OCI-LY7 (cell line): ENCODE data around the gene EMC8. TPM values are rescaled to one million over a fixed set of nuclear protein-coding genes. Genes with fewer than 3 reads are reported as not detected.

ENCODE experiments used
- BruUV-seq: library from RNA; stranded (reverse); fragments of 400-500 nt; replicated peaks from 2 replicates; lab custom pipeline; 2021; lab: Mats Ljungman, UMichigan
- CTCF ChIA-PET: fragments of 300-600 bp; sonication (Branson Sonifier 250); formaldehyde crosslinking; loops from one replicate; lab custom pipeline; 2022; ENCODE audit warnings: antibody characterized with exemption; ENCODE audit not compliant: unreplicated experiment; lab: Charles Lee
- POLR2A ChIA-PET: fragments of 300-600 bp; sonication (Branson Sonifier 250); formaldehyde crosslinking; loops from one replicate; lab custom pipeline; 2022; ENCODE audit warnings: antibody characterized with exemption; lab: Charles Lee
- DNase-seq: peaks from one replicate; pipeline ENCODE4 v3.0.0-alpha.2; 2015; ENCODE audit warnings: low spot score
- H2AFZ ChIP-seq: fragments of 200-600 bp; sonication (generic), shearing (Covaris generic); 2 replicates; pipeline ENCODE4 v1.6.1; 2014; ENCODE audit warnings: mild to moderate bottlenecking, antibody characterized with exemption, low read length, moderate library complexity
- H3K27ac ChIP-seq: fragments of 200-600 bp; sonication (generic); 2 replicates; pipeline ENCODE4 v1.5.1; 2014; ENCODE audit warnings: mixed run types, low read depth, mild to moderate bottlenecking, moderate library complexity, low read length, inconsistent platforms; ENCODE audit not compliant: poor library complexity, severe bottlenecking
- H3K36me3 ChIP-seq: fragments of 200-600 bp; sonication (generic); 2 replicates; pipeline ENCODE4 v1.6.1; 2014; ENCODE audit warnings: mild to moderate bottlenecking, antibody characterized with exemption, low read length, moderate library complexity, mixed read lengths; ENCODE audit not compliant: insufficient read depth
- H3K4me1 ChIP-seq: fragments of 200-600 bp; sonication (generic); 2 replicates; pipeline ENCODE4 v1.5.1; 2014; ENCODE audit warnings: mild to moderate bottlenecking, low read length; ENCODE audit not compliant: insufficient read depth, poor library complexity, severe bottlenecking
- H3K4me2 ChIP-seq: fragments of 200-600 bp; sonication (generic); 2 replicates; pipeline ENCODE4 v1.6.1; 2014; ENCODE audit warnings: mild to moderate bottlenecking, low read length
- H3K4me3 ChIP-seq: fragments of 200-600 bp; sonication (generic); 2 replicates; pipeline ENCODE4 v1.5.1; 2014; ENCODE audit warnings: mild to moderate bottlenecking, low read depth, low read length; ENCODE audit not compliant: poor library complexity, severe bottlenecking
- H3K79me2 ChIP-seq: fragments of 200-600 bp; sonication (generic); 2 replicates; pipeline ENCODE4 v1.6.1; 2016; ENCODE audit warnings: low read depth, mild to moderate bottlenecking, low read length, moderate library complexity, mixed read lengths; ENCODE audit not compliant: insufficient read depth
- H3K9me2 ChIP-seq: fragments of 200-600 bp; sonication (generic); 2 replicates; pipeline ENCODE4 v1.6.1; 2016; ENCODE audit warnings: mild to moderate bottlenecking, low read length, mixed read lengths; ENCODE audit not compliant: insufficient read depth
- H3K9me3 ChIP-seq: fragments of 200-600 bp; sonication (generic); 2 replicates; pipeline ENCODE4 v1.6.1; 2014; ENCODE audit warnings: mild to moderate bottlenecking, mixed run types, low read length, mixed read lengths
- H4K20me1 ChIP-seq: fragments of 200-600 bp; sonication (generic); 2 replicates; pipeline ENCODE4 v1.6.1; 2014; ENCODE audit warnings: mild to moderate bottlenecking, antibody characterized with exemption, low read length, moderate library complexity, mixed read lengths; ENCODE audit not compliant: insufficient read depth
- EZH2phosphoT487 ChIP-seq: fragments of 200-600 bp; sonication (generic); IDR thresholded peaks from 2 replicates; pipeline ENCODE4 v1.6.1; 2018; ENCODE audit warnings: low read depth, borderline replicate concordance, mild to moderate bottlenecking, mixed run types, antibody characterized with exemption, low read length, moderate library complexity, mixed read lengths
- intact Hi-C: fragments of 100-400 bp; cut with micrococcal nuclease; formaldehyde crosslinking; loops from one replicate; pipeline ENCODE4 v1.10.0; 2022; ENCODE audit not compliant: unreplicated experiment
- total RNA-seq, 2 experiments: library from RNA; depleted of rRNA in 1 of 2; stranded (reverse); fragments of >200 nt in 1 of 2; shearing (Covaris generic) in 1 of 2; gene quantifications; 2 replicates each; pipeline ENCODE4 v1.2.3, GENCODE V29; 2014 to 2022
- TF ChIP-seq, protein P1 (sequence below): fragments of 200-600 bp; sonication (generic); conservative IDR thresholded peaks from 2 replicates; pipeline ENCODE4 v1.5.1; 2014; ENCODE audit warnings: mild to moderate bottlenecking, antibody characterized with exemption, low read length, moderate library complexity, mixed read lengths

The EMC8 gene
- total RNA-seq, 2 experiments from 2014 or later = 47.5 to 54.0 TPM

DNA sequence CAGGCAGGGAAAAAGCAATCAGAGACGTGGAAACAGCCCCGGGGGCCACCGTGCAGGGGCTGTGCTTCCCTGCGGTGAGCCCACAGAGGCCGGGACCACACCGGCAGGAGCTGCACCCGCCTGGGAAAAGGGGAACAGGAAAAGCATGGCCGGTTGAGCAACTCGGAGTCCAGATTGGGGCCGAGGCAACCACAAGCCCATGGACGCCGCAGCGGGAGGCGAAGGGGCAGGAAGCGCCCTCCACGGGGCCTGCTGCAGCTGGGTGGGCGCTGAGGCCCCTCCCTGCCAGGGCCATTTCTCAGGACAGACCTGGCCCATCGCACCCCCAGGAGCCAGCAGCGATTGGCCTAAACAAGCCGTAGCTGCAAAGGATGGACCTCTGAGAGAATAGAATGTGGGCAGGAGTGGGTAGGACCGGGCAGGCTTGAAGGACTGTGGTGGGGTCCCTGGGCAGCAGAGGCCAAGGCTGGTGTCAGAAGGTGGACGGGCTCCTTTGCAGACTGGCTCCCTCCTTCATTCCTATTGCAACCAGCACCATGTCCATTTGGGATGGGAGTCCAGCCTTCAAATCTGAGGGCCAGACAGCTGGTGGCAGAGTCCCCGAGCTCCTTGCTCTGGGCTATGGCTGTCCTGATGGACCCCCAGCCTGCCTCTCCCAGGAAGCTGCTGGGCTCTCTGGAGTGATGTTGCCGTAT is 30.6 kb upstream of the EMC8 start:
- Histone ChIP-seq H3K27ac (no peak overlapping the region), H3K4me1 (peaks cover 17% of the 10 kb centered on the region), H3K9me2 (no peaks in the 10 kb centered on the region), H3K36me3 (no peaks in the 10 kb centered on the region), H3K4me2 (no peak overlapping the region), H2AFZ (no peak overlapping the region), H4K20me1 (no peaks in the 10 kb centered on the region), H3K79me2 (no peaks in the 10 kb centered on the region), H3K4me3 (no peak overlapping the region), H3K9me3 (no peaks in the 10 kb centered on the region)
- no peak for TF ChIP-seq EZH2phosphoT487
- TF ChIP-seq, protein P1, sequence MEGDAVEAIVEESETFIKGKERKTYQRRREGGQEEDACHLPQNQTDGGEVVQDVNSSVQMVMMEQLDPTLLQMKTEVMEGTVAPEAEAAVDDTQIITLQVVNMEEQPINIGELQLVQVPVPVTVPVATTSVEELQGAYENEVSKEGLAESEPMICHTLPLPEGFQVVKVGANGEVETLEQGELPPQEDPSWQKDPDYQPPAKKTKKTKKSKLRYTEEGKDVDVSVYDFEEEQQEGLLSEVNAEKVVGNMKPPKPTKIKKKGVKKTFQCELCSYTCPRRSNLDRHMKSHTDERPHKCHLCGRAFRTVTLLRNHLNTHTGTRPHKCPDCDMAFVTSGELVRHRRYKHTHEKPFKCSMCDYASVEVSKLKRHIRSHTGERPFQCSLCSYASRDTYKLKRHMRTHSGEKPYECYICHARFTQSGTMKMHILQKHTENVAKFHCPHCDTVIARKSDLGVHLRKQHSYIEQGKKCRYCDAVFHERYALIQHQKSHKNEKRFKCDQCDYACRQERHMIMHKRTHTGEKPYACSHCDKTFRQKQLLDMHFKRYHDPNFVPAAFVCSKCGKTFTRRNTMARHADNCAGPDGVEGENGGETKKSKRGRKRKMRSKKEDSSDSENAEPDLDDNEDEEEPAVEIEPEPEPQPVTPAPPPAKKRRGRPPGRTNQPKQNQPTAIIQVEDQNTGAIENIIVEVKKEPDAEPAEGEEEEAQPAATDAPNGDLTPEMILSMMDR = no peak
- BruUV-seq = no TSS peak
- intact Hi-C loops = loop anchor here (10.0 kb wide), 1 partner anchor 695 kb away; no protein-coding TSS in a partner anchor
- POLR2A ChIA-PET = no interaction called here
- no peak for DNase-seq
- CTCF ChIA-PET = no interaction called here

DNA sequence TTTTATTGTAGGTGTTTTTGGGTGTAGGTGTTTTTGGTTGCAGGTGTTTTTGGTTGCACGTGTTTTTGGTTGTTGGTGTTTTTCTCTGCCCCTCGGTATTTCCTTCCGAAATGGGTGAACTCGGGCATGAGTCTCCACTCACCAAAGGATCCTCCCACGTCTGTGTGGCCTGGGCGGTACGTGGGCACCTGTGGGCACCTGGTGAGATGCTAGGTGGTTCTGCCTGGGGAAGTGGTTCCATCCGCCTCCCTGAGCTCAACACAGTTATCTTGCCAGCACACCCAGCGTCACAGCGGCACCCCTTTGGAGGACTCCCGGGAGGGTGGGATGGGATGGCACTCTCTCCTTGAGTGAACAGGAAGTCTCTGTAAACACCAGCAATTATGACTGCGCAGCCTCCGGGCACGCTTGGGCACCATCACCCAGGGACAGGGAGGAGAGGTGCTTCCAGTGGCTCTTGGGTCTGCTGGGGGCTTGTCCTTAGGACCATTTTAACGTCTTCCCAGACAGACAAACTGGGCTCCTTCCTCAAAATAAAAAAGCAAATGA is 29.9 kb upstream of the EMC8 start:
- BruUV-seq = no TSS peak
- DNase-seq = no peak
- no peak overlapping the region for H3K27ac ChIP-seq
- no peak overlapping the region for H3K4me2 ChIP-seq
- no peaks in the 10 kb centered on the region for H3K9me3 ChIP-seq
- no peak overlapping the region for H3K4me3 ChIP-seq
- H3K4me1 ChIP-seq = peaks cover 17% of the 10 kb centered on the region
- no peaks in the 10 kb centered on the region for H3K9me2 ChIP-seq
- TF ChIP-seq, protein P1 = no peak
- no peak for TF ChIP-seq EZH2phosphoT487
- H2AFZ ChIP-seq = no peak overlapping the region
- ChIA-PET CTCF (no interaction called here), POLR2A (no interaction called here)
- intact Hi-C loops = loop anchor here (10.0 kb wide), 1 partner anchor 696 kb away; no protein-coding TSS in a partner anchor
- H4K20me1 ChIP-seq = no peaks in the 10 kb centered on the region
- no peaks in the 10 kb centered on the region for H3K36me3 ChIP-seq
- H3K79me2 ChIP-seq = no peaks in the 10 kb centered on the region

DNA sequence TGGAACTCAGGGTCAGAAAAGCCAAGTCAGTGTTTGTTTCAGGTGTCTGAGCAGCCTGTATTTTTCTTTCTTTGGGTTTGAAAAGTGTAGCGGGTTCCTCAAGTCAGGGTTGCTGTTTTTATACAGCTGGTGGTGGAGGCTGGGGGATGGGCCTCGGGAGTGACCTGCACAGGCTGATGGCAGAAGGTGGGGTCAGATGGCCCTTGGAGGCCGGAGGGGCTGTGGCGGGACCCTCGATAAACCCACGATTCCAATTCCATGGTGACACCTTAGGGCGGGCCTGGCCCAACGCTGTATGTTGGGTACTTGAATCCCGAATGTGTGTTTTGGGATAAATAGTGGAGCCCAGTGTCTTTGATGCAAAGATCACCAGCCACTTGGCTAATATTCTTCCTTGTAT is 28.8 kb upstream of the EMC8 start:
- Histone ChIP-seq H3K27ac (no peak overlapping the region), H3K4me3 (no peak overlapping the region), H3K9me3 (no peaks in the 10 kb centered on the region), H2AFZ (no peak overlapping the region), H3K79me2 (no peaks in the 10 kb centered on the region), H3K4me1 (peaks cover 17% of the 10 kb centered on the region), H3K9me2 (no peaks in the 10 kb centered on the region), H3K36me3 (no peaks in the 10 kb centered on the region), H4K20me1 (no peaks in the 10 kb centered on the region), H3K4me2 (no peak overlapping the region)
- POLR2A ChIA-PET = no interaction called here
- no peak for DNase-seq
- TF ChIP-seq EZH2phosphoT487 = no peak
- TF ChIP-seq, protein P1 = no peak
- intact Hi-C loops = loop anchor here (10.0 kb wide), 1 partner anchor 697 kb away; no protein-coding TSS in a partner anchor
- CTCF ChIA-PET = no interaction called here
- no TSS peak for BruUV-seq
